ENCODE measurements around the gene CCDC159. TPM values are rescaled to one million over a fixed set of nuclear protein-coding genes. Genes with fewer than 3 reads are reported as not detected.

Gene CCDC159
- total RNA-seq, 1 experiment from 2014 or later = 9.4 TPM

DNA sequence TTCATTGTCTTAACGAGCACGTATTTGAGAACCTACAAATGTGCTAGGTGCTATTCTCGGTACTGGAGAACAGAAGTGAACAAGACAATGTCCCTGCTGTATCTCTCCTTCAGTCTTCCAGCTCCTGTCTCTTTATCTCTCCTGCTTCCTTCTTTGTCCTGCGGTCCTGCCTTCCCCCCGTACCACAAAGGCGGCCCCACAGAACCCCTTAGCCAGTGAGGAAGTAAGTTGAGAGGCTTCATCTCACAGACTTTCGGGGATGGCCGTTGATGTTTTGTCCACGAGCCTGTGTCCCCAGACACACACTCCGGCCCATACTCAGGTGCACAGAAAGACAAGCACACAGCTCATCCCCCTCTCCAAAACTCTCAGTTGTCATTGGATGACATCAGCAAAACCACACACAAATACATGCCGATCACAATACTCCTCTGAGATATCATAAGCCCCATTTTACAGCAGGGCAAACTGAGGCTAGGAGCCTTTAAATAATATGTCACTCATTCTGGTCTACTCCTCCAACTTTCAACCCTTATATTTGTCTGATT is 27.6 kb downstream of the CCDC159 start:
- Histone ChIP-seq H3F3A (ENCODE audit: insufficient read depth, low read depth) (peaks cover 33% of the 10 kb centered on the region), H4K20me1 (ENCODE audit: insufficient read depth) (no peaks in the 10 kb centered on the region), H3K4me2 (peak overlapping the region; percentile 81), H3K36me3 (ENCODE audit: low read depth) (no peaks in the 10 kb centered on the region), H2AFZ (peak overlapping the region; percentile 80), H3K27me3 (ENCODE audit: insufficient read depth, low read depth) (no peaks in the 10 kb centered on the region), H3K4me3 (peak overlapping the region; percentile 62), H3K9me3 (ENCODE audit: insufficient read depth, low read depth) (no peaks in the 10 kb centered on the region), H3K79me2 (ENCODE audit: low read depth) (peaks cover 22% of the 10 kb centered on the region), H3K9me2 (ENCODE audit: insufficient read depth) (no peaks in the 10 kb centered on the region), H3K27ac (peak overlapping the region; percentile 75), H3K4me1 (replicated peaks; ENCODE audit: insufficient read depth) (peaks cover 38% of the 10 kb centered on the region)
- no peak for DNase-seq
- CTCF ChIA-PET = interaction anchor here (0.5 to 1.9 kb wide), 5 partner anchors 9 to 166 kb away, joined by 4 to 9 read pairs (median 4); no protein-coding TSS in a partner anchor
- intact Hi-C loops (cut with micrococcal nuclease; ENCODE audit: unreplicated experiment) = loop anchor here (2.0 kb wide), 3 partner anchors 19 to 79 kb away; partner anchors contain the start of genes ODAD3, PLPPR2 and PRKCSH
- BruUV-seq (replicated peaks) = no TSS peak
- POLR2A ChIA-PET (ENCODE audit: unreplicated experiment) = interaction anchor here (0.6 to 1.0 kb wide), 3 partner anchors 23 to 162 kb away, joined by 3 to 13 read pairs (median 4); no protein-coding TSS in a partner anchor
- TF ChIP-seq EZH2 (IDR thresholded peaks at IDR 0.05; ENCODE audit: low read depth) = no peak

DNA sequence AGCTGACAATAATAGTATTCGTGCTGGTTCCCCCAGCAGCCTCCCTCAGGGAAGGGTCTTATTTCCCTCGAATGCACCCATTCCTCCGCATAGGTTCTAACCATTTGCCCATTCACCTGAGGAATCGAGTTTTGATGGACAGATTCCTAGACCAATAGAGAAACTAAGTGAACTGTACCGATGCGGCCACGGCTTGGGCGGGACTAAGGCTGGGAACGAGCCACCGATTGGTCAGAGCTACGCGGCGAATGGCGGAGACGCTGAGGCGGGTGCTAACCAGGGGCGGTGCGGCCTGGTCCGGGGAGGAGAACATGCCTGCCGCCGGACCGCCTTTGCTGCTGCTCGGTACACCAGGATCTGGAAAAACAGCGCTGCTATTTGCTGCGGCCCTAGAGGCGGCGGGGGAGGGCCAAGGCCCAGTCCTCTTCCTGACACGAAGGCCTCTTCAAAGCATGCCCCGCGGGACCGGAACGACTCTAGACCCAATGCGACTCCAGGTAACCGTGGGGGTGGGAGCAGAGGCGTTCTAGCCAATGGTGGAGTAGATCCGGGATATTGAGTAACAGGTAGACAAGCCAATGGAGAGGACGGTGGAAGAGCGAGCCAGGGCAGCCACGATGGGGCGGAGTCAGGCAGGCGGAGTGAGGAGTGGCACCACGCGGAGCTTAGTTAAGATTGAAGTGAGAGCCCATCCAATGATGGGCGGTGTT is 28.3 kb downstream of the CCDC159 start, which contains the start of gene SWSAP1:
TSS of gene SWSAP1 (plus strand) at position 234 of the 710 bp plus-strand sequence. CDS start at position 249, 15 bp downstream.
- CTCF ChIA-PET = interaction anchor here (0.5 to 1.9 kb wide), 5 partner anchors 9 to 1041 kb away, joined by 3 to 9 read pairs (median 4); no protein-coding TSS in a partner anchor

DNA sequence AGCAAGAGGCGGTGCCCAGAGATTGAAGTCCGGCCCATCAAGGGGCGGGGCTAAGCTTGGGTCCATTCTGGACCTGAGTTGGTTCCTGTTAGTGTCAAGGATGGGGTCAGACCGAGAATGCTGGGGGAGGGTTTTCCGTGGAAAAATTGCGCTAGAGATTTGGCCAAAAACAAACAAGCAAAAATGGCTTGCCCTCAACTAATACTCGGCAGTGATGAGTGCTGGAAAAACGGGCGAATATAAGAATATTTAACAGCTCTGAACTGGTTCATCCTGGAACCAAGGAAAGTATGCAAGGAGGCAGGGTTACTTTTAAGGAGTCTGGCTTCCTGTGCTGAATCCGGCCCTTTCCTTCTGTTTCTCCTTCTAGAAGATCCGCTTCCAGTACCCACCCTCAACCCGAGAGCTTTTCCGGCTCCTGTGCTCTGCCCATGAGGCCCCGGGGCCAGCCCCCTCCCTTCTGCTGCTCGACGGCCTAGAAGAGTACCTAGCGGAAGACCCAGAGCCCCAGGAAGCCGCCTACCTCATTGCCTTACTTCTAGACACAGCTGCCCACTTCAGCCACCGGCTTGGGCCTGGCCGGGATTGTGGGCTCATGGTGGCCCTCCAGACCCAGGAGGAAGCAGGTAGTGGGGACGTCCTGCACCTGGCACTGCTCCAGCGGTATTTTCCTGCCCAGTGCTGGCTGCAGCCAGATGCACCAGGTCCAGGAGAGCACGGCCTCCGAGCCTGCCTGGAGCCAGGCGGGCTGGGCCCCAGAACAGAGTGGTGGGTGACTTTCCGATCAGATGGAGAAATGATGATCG is 29.0 kb downstream of the CCDC159 start:
- H2AFZ ChIP-seq = peak overlapping the region; percentile 69
- no peaks in the 10 kb centered on the region for H3K9me3 ChIP-seq (ENCODE audit: insufficient read depth, low read depth)
- H3F3A ChIP-seq (ENCODE audit: insufficient read depth, low read depth) = peaks cover 46% of the 10 kb centered on the region
- DNase-seq = peak in 1 of 2 experiments; percentile 53
- H3K4me3 ChIP-seq = peak overlapping the region; percentile 62
- no peaks in the 10 kb centered on the region for H3K9me2 ChIP-seq (ENCODE audit: insufficient read depth)
- no peaks in the 10 kb centered on the region for H3K27me3 ChIP-seq (ENCODE audit: insufficient read depth, low read depth)
- peaks cover 51% of the 10 kb centered on the region for H3K4me1 ChIP-seq (replicated peaks; ENCODE audit: insufficient read depth)
- TF ChIP-seq, protein P1, sequence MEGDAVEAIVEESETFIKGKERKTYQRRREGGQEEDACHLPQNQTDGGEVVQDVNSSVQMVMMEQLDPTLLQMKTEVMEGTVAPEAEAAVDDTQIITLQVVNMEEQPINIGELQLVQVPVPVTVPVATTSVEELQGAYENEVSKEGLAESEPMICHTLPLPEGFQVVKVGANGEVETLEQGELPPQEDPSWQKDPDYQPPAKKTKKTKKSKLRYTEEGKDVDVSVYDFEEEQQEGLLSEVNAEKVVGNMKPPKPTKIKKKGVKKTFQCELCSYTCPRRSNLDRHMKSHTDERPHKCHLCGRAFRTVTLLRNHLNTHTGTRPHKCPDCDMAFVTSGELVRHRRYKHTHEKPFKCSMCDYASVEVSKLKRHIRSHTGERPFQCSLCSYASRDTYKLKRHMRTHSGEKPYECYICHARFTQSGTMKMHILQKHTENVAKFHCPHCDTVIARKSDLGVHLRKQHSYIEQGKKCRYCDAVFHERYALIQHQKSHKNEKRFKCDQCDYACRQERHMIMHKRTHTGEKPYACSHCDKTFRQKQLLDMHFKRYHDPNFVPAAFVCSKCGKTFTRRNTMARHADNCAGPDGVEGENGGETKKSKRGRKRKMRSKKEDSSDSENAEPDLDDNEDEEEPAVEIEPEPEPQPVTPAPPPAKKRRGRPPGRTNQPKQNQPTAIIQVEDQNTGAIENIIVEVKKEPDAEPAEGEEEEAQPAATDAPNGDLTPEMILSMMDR (conservative IDR thresholded peaks at IDR 0.05) = no peak
- TF ChIP-seq EZH2 (IDR thresholded peaks at IDR 0.05; ENCODE audit: low read depth) = no peak
- H3K36me3 ChIP-seq (ENCODE audit: low read depth) = no peaks in the 10 kb centered on the region
- ChIA-PET CTCF (interaction anchor here (0.5 to 1.9 kb wide), 5 partner anchors 8 to 1042 kb away, joined by 3 to 10 read pairs (median 7); no protein-coding TSS in a partner anchor), POLR2A (ENCODE audit: unreplicated experiment) (interaction anchor here (0.6 to 1.0 kb wide), 11 partner anchors 16 to 476 kb away, joined by 3 to 33 read pairs (median 5); partner anchors contain the start of genes ECSIT, ODAD3 and PRKCSH)
- H3K79me2 ChIP-seq (ENCODE audit: low read depth) = peaks cover 22% of the 10 kb centered on the region
- peak overlapping the region; percentile 90 for H3K4me2 ChIP-seq
- no peaks in the 10 kb centered on the region for H4K20me1 ChIP-seq (ENCODE audit: insufficient read depth)
- intact Hi-C loops (cut with micrococcal nuclease; ENCODE audit: unreplicated experiment) = loop anchor here (1.0 to 5.0 kb wide), 5 partner anchors 21 to 81 kb away; partner anchors contain the start of genes CCDC159, ODAD3, PLPPR2 and PRKCSH
- BruUV-seq (replicated peaks) = TSS peak; percentile 87
- H3K27ac ChIP-seq = peak overlapping the region; percentile 37

More for the DNA sequence above, 28.3 kb downstream of the CCDC159 start, which contains the start of gene SWSAP1:
- intact Hi-C loops (cut with micrococcal nuclease; ENCODE audit: unreplicated experiment) = loop anchor here (1.0 to 5.0 kb wide), 5 partner anchors 20 to 80 kb away; partner anchors contain the start of genes CCDC159, ODAD3, PLPPR2 and PRKCSH
- DNase-seq = peak; percentile 97 to 99
- POLR2A ChIA-PET (ENCODE audit: unreplicated experiment) = interaction anchor here (0.6 to 1.0 kb wide), 12 partner anchors 17 to 475 kb away, joined by 3 to 33 read pairs (median 5); partner anchors contain the start of genes ECSIT, ODAD3 and PRKCSH
- no peaks in the 10 kb centered on the region for H3K36me3 ChIP-seq (ENCODE audit: low read depth)
- peak within 1 kb of the TSS; percentile 75 for H3K27ac ChIP-seq
- no peaks in the 10 kb centered on the region for H4K20me1 ChIP-seq (ENCODE audit: insufficient read depth)
- H3K9me3 ChIP-seq (ENCODE audit: insufficient read depth, low read depth) = no peaks in the 10 kb centered on the region
- TF ChIP-seq, protein P1 (conservative IDR thresholded peaks at IDR 0.05) = no peak
- no peak for TF ChIP-seq EZH2 (IDR thresholded peaks at IDR 0.05; ENCODE audit: low read depth)
- H3K4me1 ChIP-seq (replicated peaks; ENCODE audit: insufficient read depth) = peaks cover 44% of the 10 kb centered on the region
- BruUV-seq (replicated peaks) = TSS peak; percentile 75
- H3K79me2 ChIP-seq (ENCODE audit: low read depth) = peaks cover 22% of the 10 kb centered on the region
- H3K4me2 ChIP-seq = peak within 1 kb of the TSS; percentile 90
- no peaks in the 10 kb centered on the region for H3K27me3 ChIP-seq (ENCODE audit: insufficient read depth, low read depth)
- H3F3A ChIP-seq (ENCODE audit: insufficient read depth, low read depth) = peaks cover 38% of the 10 kb centered on the region
- peak within 1 kb of the TSS; percentile 62 for H3K4me3 ChIP-seq
- peak within 1 kb of the TSS; percentile 80 for H2AFZ ChIP-seq
- no peaks in the 10 kb centered on the region for H3K9me2 ChIP-seq (ENCODE audit: insufficient read depth)
